ENCODE measurements around the gene IQCN. TPM values are rescaled to one million over a fixed set of nuclear protein-coding genes. Genes with fewer than 3 reads are reported as not detected.

IQCN gene
- total and polyA plus RNA-seq, 2 experiments from 2014 or later: 0.35 TPM; not detected in 1

DNA sequence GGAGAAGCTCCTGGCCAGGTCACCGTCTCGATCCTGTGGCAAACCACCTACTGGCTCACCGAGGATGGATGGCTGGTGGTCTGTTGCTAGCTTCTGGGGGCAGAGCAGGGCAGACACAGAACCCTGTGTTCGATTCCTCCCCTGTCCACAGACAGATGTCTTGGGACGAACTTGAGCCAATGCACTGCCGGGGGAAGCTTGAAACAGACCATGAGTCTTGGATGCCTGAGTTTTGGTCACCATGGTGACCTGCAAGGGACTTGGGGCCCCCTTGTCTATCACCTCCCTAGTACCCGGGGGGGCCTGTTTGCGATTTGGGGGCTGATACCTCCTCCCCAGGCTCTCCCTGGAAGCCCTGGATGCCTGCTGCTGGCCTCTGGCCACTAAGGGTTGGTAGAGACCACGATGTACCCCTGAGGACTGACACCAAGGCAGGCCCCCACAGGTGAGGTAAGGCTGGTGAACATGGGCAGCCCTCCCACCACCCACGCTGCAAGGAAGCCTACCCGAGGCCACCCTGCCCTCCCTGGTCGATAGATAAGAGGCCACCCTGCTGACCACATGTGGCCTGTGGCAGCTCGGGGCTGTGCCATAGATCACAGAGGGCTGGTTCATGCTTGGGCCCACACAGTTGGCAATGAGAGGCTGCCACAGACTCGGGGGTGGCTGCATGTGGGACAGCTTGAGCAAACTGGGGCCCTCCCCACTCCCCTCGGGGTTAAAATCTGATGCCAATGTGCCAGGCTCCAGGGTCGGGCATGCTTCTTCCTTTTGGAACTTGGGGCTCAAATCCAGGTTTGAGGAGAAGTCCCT, 10.7 kb downstream of the IQCN start:
- Histone ChIP-seq H3K4me1 (ENCODE audit: insufficient read depth) (no peaks in the 10 kb centered on the region), H3K36me3 (ENCODE audit: insufficient read depth) (no peaks in the 10 kb centered on the region), H4K20me1 (replicated peaks; ENCODE audit: insufficient read depth) (no peaks in the 10 kb centered on the region), H3F3A (replicated peaks; ENCODE audit: low read depth) (no peaks in the 10 kb centered on the region), H3K79me2 (replicated peaks; ENCODE audit: insufficient read depth) (no peaks in the 10 kb centered on the region), H3K27me3 (ENCODE audit: insufficient read depth) (no peaks in the 10 kb centered on the region), H3K4me3 (no peak overlapping the region), H3K27ac (ENCODE audit: low read depth) (no peak overlapping the region), H3K4me2 (no peak overlapping the region), H3K9me2 (ENCODE audit: insufficient read depth) (peaks cover 6% of the 10 kb centered on the region; the same call in 1 of the 2 replicates), H2AFZ (no peak overlapping the region)
- peaks cover 5% of the 10 kb centered on the region; the same call in 1 of the 3 replicates for H3K36me3 Mint-ChIP-seq (ENCODE audit: low read depth)
- H3K27ac Mint-ChIP-seq: no peak overlapping the region
- peaks cover 9% of the 10 kb centered on the region; the same call in 1 of the 3 replicates for H3K9me3 Mint-ChIP-seq
- TF ChIP-seq NANOG (IDR thresholded peaks at IDR 0.05; ENCODE audit: borderline replicate concordance): no peak
- no peak for TF ChIP-seq ZNF331 (CRISPR knock-in tag; IDR thresholded peaks at IDR 0.05; ENCODE audit: low read depth)
- no peak for TF ChIP-seq EZH2 (IDR thresholded peaks at IDR 0.05; ENCODE audit: low read depth, unreplicated experiment)
- no peak for TF ChIP-seq STAT1 (IDR thresholded peaks at IDR 0.05; ENCODE audit: unreplicated experiment)
- TF ChIP-seq, protein P1, sequence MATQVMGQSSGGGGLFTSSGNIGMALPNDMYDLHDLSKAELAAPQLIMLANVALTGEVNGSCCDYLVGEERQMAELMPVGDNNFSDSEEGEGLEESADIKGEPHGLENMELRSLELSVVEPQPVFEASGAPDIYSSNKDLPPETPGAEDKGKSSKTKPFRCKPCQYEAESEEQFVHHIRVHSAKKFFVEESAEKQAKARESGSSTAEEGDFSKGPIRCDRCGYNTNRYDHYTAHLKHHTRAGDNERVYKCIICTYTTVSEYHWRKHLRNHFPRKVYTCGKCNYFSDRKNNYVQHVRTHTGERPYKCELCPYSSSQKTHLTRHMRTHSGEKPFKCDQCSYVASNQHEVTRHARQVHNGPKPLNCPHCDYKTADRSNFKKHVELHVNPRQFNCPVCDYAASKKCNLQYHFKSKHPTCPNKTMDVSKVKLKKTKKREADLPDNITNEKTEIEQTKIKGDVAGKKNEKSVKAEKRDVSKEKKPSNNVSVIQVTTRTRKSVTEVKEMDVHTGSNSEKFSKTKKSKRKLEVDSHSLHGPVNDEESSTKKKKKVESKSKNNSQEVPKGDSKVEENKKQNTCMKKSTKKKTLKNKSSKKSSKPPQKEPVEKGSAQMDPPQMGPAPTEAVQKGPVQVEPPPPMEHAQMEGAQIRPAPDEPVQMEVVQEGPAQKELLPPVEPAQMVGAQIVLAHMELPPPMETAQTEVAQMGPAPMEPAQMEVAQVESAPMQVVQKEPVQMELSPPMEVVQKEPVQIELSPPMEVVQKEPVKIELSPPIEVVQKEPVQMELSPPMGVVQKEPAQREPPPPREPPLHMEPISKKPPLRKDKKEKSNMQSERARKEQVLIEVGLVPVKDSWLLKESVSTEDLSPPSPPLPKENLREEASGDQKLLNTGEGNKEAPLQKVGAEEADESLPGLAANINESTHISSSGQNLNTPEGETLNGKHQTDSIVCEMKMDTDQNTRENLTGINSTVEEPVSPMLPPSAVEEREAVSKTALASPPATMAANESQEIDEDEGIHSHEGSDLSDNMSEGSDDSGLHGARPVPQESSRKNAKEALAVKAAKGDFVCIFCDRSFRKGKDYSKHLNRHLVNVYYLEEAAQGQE (IDR thresholded peaks at IDR 0.05; ENCODE audit: unreplicated experiment): no peak
- no peak for TF ChIP-seq ZNF114 (CRISPR knock-in tag; IDR thresholded peaks at IDR 0.05)
- no peak for TF ChIP-seq EZH2phosphoT487 (IDR thresholded peaks at IDR 0.05; ENCODE audit: unreplicated experiment)
- ATAC-seq: no peak
- DNase-seq (ENCODE audit: low spot score): no peak
- no peaks in the 10 kb centered on the region for H3K4me1 Mint-ChIP-seq
- H3K4me3 Mint-ChIP-seq: no peak overlapping the region
- H3K27me3 Mint-ChIP-seq (ENCODE audit: insufficient read depth, low read depth, poor library complexity): peaks cover 20% of the 10 kb centered on the region

GRCh38 chr19:18262917-18263316, 11.3 kb downstream of the IQCN start:
- Histone ChIP-seq H3K27ac (ENCODE audit: low read depth) (no peak overlapping the region), H3K27me3 (ENCODE audit: insufficient read depth) (no peaks in the 10 kb centered on the region), H3K9me2 (ENCODE audit: insufficient read depth) (peaks cover 6% of the 10 kb centered on the region; the same call in 1 of the 2 replicates), H3K4me3 (no peak overlapping the region), H3F3A (replicated peaks; ENCODE audit: low read depth) (no peaks in the 10 kb centered on the region), H3K4me2 (no peak overlapping the region), H2AFZ (no peak overlapping the region), H4K20me1 (replicated peaks; ENCODE audit: insufficient read depth) (no peaks in the 10 kb centered on the region), H3K36me3 (ENCODE audit: insufficient read depth) (no peaks in the 10 kb centered on the region), H3K4me1 (ENCODE audit: insufficient read depth) (no peaks in the 10 kb centered on the region), H3K79me2 (replicated peaks; ENCODE audit: insufficient read depth) (no peaks in the 10 kb centered on the region)
- Mint-ChIP-seq H3K4me1 (no peaks in the 10 kb centered on the region), H3K4me3 (no peak overlapping the region), H3K36me3 (ENCODE audit: low read depth) (peaks cover 5% of the 10 kb centered on the region; the same call in 1 of the 3 replicates), H3K27ac (no peak overlapping the region), H3K9me3 (peaks cover 9% of the 10 kb centered on the region; the same call in 1 of the 3 replicates), H3K27me3 (ENCODE audit: insufficient read depth, low read depth, poor library complexity) (peaks cover 22% of the 10 kb centered on the region)
- ATAC-seq: no peak
- DNase-seq (ENCODE audit: low spot score): no peak
- TF ChIP-seq STAT1 (IDR thresholded peaks at IDR 0.05; ENCODE audit: unreplicated experiment) (no peak), JUNB (IDR thresholded peaks at IDR 0.05; ENCODE audit: unreplicated experiment) (no peak), EZH2 (IDR thresholded peaks at IDR 0.05; ENCODE audit: low read depth, unreplicated experiment) (no peak), CTCF (conservative IDR thresholded peaks at IDR 0.05; ENCODE audit: low read depth in 2 of 2) (no peak), ZNF114 (CRISPR knock-in tag; IDR thresholded peaks at IDR 0.05) (no peak), ZNF331 (CRISPR knock-in tag; IDR thresholded peaks at IDR 0.05; ENCODE audit: low read depth) (no peak)
